Measurements from ENCODE around the gene ADAMTS15.

ADAMTS15 gene

DNA sequence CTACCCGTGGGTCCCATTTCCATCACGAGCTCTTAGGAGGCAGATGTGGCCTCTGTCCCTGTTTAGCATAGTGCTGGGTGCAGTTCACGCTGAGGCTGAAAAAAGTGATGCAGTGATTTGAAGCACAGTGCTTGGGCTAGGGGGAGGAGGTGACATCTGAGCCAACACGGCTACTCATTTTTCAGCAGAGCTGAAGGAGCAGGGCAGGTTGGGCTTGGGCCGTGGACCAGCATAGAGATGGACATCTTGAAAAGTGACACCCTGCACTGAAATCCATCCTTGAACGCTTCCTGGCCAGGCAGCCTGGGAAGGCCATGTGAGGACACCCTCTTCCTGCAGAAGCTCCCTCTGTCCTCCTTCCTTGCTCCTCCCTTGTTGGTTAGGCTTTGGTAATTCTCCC lies 66.4 kb downstream of the ADAMTS15 start:
- no peak for DNase-seq (ENCODE audit: low spot score)

DNA sequence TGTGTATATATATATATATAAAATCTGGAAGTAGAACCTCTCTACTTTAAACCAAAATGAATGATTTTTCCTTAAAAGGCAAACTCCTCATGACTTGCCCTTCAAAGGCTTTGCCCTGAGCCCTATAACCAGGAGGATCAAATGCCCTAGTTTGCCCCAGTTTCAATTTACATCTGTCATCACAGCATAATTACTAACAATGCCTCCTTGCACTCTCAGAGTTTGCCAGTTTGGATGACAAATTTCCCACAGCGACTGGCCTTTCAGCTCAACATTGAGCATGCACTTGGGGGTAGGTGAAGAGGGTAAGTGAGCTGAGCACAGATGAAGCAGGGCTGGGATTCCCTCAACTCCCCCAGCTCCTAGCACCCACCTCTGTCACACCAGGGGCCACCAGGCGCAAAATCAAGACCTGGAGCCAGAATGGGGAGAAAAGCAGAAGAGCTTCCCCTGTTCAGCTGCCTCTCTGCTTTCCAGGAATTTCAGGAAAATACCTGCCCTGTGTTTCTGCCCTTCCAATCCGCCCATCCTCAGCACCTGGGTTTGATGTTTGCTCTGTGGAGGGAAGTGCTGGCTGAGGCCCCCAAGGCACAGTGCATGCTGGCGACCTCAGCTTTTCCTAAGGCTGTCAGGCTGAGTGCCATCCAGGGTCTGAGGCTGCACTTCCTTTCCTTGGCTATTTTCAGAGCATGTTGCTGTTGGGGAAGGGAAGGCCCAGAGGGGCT lies 67.5 kb downstream of the ADAMTS15 start:
- DNase-seq (ENCODE audit: low spot score): no peak

DNA sequence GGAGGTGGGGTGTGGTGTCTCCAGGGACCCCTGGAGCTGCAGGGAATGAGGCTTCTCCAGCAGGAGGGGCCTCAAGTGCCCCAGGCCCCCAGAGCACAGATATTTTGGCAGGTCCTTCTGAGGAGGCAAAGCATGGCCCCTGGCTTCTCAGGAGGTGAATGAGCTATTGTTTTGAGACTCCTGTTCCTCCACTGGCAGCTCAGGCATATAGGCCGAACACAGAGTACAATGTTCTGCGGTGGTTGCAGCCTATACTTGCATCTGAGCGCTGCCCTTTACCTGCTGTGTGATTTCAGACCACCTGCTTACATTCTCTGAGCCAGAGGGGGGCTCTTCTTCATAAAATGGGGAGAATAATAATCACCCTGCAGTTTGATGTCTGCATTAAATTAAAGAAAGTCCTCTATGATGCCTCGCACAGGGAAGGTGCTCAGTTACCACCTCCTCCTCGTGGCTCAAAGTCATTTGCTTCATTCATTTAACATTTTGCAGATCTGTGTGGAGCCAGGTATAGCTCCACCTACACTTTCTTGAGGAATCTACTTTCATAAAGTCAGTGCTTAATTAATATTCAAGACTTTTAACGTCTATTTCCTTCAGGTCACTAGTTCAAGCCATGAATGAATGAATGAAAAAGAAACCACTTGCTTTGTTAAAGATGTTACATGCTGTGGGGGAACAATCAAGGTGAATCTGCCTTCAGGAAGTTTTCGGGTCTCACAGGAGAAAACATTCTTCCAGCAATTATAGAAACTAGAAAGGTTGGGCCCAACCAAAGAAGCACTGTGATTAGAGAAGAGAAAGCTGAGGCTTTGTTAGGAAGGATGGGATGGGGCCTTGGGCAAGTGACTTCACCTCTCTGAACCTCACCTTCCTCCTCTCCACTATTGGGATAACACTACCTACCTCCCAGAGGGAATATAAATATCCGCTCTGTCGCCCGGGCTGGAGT lies 68.4 kb downstream of the ADAMTS15 start:
- no peak for DNase-seq (ENCODE audit: low spot score)

DNA sequence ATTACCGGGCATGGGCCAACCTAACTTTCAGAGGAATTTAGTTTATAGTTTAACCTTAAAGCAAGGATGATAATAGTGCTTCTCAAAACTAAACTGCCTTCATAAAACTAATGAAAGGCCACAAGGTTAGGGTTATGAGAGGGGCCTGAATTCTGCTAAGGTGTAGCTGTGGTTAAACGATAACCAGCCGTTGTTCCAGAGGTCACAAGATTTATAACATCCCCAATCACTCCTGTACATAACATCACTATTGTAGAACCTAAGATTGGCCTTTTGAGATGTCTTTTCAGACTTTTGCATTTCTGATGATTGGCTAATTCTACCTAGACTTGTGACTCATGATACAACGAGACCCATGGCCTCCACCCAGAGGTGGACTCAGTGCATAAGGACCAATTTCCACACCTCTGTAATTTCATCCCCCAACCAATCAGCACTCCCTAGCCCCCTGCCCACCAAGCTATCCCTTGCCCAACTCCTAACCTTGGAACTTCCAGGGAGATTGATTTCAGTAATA lies 69.8 kb downstream of the ADAMTS15 start:
- no peak for DNase-seq (ENCODE audit: low spot score)

DNA sequence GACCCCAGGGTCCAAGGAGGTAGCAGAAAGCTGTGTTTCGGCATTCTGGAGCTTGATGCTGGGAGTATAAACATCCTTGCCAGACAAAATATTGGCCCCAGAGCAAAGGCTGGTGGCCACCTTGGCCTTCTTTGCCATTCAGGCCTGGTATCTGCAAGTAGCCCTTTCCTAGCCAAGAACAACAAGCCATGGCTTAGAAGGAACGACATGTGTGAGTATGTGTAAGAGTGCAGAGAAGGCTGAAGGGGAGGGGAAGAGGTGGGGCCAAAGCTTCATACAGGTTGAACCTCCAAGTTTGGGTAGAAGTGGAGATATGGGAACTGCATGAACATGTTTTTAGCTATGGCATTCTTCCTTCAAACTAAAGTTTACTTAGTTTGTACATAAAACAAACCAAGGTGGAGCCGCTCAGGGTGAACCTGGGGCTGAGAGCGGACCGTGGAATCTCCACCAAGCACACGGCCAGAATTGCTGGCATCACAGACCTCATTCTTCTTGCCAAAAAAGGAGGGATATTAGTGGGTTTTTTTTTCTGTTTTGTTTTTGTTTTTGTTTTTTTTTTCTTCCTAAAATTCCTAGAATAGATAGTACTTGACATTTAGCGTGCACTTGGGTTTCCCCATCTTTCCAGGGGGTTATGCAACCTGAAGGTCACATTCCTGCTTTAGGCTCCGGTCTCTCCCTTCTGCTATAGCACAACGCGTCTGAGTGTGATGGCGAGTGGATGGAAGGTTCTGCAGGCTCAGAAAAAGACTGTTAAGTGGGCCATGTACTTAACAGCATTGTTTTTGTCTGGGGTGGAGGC lies 70.9 kb downstream of the ADAMTS15 start:
- DNase-seq (ENCODE audit: low spot score): no peak

DNA sequence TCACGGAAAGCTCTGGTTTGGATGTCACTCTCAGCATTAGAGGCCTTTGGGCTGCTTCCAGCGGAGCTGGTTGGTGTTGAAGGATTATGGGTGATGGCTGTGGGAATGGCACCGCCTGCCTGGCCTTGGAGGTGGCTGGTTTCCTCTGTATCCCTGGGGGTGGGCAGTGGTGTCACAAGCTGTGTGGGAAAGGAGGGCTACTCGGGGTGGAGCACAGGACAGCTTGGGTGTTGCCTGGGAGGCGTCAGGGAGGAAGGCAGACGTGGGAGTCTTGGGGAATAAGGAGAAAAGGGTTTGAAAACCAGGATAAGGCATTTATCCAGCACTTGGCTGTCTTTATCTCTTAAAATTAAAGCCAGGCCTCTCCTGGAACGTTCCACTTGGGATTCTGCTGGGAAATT lies 71.8 kb downstream of the ADAMTS15 start:
- no peak for DNase-seq (ENCODE audit: low spot score)

DNA sequence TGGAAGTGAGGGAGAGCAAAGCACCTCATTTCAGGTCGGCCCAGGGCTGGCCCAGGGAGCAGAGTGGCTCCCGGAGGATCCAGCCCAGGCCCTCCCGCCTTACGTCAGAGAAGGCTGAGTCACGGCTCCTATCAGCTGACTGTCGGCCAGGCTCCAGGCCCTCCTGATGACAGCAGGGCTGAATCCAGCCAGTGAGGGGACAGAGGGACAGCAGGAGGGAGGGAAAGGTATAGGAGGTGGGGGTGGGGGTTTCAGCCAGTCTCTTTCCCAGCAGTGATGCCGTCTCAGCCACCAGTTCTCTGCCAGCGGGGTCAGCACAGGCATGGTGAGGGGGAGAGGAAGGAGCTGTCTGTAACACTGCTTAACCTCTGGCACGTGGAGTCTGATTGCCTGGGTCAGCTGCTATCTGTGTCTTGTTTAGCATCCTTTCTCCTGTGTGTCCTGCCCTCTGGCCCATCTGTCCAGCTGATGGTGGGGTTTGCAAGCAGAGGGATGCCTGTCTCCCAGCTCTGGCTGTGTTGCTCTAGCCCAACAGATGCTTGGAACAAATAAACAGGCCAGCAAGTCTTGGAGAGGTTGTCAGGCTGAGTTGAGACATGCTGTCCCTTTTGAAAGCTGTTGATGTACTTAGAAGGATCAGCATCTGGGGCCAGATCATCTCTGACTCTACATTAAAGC lies 74.0 kb downstream of the ADAMTS15 start:
- DNase-seq (ENCODE audit: low spot score): peak; percentile 76

DNA sequence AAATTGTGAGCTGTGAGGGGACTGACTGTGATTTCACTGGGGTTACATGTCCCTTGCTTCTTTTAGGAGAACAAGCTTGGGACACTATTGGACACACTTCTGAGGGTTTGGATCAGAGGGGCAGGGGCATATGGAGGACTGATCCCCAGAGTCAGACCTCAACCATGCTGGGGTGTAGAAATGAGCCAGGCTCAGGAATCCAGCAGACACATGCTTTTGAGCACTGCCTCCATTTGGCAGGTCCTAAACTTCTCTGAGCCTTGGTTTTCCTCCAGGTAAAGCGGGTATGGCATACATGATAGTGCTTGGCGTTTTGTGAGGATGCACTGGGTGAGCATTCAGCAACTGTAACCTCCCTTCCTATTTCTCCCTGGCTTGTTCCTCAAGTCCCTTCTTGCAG lies 74.7 kb downstream of the ADAMTS15 start:
- no peak for DNase-seq (ENCODE audit: low spot score)

DNA sequence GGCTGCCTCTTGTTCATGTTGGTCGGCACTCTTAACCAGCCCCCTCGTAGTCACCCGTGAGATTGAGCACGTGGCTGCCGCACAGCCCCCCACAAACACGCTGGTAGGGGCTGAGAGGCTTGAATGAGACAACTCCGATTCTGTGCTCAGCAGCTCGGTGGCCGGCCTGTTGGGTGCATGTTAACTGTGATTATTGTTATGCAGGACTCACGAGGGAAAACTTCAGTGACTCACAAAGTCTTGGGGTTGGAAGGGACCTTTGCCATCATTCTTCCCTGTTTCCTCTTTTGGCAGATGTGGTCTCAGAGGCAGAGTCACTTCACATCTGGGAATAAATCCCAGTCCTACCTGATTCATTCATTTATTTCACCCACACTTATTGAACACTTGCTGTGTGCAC lies 75.2 kb downstream of the ADAMTS15 start:
- DNase-seq (ENCODE audit: low spot score): peak; percentile 9

DNA sequence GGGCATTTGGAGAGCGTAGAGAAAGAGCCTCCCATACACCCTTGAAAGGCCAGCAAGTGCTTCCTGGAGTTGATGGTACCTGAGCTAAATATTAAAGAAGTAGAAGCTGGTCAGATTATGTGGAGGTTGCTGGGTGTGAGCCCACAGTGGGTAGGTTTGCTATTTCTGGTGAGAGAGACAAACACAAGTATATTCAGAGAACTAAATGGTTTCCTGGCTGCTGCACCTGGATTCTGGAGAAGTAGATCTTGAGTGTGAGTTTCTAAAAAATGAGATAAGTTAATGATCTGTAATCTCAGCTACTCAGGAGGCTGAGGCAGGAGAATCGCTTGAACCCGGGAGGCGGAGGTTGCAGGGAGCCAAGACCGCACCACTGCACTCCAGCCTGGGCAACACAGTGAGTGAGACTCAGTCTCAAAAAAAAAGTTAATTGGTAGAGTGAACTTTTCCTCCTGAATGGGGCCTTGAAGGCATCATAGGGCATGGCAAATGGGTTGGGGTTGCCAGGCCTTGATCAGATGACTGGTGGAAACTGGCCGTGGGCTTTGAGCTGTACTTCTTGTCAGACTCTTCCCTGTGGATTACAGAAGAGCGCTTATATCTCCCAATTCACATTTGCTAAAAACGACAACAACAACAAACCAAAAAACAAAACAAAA lies 75.8 kb downstream of the ADAMTS15 start:
- DNase-seq (ENCODE audit: low spot score): no peak

DNA sequence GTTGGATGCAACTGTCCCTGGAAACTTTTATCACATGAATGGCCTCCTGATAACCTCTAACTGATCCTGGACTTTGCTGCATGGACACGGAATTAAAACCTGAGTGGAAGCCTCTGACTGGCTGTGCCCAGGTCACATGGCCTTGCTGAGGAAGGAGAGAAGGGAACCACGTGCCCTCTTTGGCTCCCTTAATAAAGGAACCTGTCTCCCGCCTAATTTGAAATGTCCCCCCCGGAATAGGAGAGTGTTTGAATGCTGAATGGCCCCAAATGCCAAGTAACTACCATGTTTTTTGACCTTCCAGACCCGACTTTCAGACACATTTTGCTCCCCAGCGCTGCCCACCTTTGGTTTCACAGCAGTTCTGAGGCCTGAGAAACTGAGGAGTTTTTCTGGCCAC lies 76.9 kb downstream of the ADAMTS15 start:
- no peak for DNase-seq (ENCODE audit: low spot score)
